ENCODE data around the gene HECTD2. TPM values are rescaled to one million over a fixed set of nuclear protein-coding genes. Genes with fewer than 3 reads are reported as not detected.

The HECTD2 gene
- total and polyA plus RNA-seq, 2 of the 8 experiments (the other 6 are each of a cell fraction or from before 2014, with no cell fraction given), result 5.7 to 11.9 TPM

DNA sequence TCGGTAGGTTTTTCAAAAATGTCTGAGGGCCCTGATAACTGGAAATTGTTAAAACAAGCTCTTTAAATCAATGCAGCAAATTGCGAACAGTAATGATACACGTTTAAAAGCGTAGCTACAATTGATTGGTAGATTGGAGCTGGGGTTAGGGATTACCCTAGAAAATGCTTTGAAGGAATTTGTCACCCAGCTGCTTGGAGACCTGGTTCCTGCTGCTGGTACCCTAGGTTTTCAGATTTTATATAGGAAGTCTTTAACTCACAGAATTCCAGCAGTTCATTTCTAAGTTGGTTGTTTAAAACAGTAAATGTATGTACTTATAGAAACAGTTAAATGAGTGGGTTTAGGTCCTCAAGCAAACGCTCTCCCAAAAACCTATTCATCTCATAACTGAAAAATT, 1.5 kb downstream of the HECTD2 start:
- H4K8ac ChIP-seq (ENCODE audit: extremely low read depth, insufficient read depth, low read length), result no peak overlapping the region
- H3K9me3 ChIP-seq (ENCODE audit: insufficient read depth in 2 of 2, low read depth in 1 of 2, low read length in 1 of 2), result no peaks in the 10 kb centered on the region
- no peak overlapping the region for H3K14ac ChIP-seq (ENCODE audit: insufficient read length)
- FAIRE-seq (no peak), DNase-seq (ENCODE audit: low read depth in 1 of 2, low spot score in 2 of 2) (no peak)
- no peak overlapping the region for H2BK15ac ChIP-seq (ENCODE audit: low read length)
- H3K23me2 ChIP-seq (ENCODE audit: low read depth, low read length), result peaks cover 13% of the 10 kb centered on the region; the same call in 1 of the 2 replicates
- H3K27ac ChIP-seq (ENCODE audit: low read depth, low read length), result no peak overlapping the region
- H3K18ac ChIP-seq (ENCODE audit: extremely low read depth, low read length), result no peak overlapping the region
- POLR2A ChIA-PET (ENCODE audit: partially characterized antibody), result interaction anchor here (0.6 to 0.7 kb wide), 2 partner anchors 32 to 168 kb away, joined by 3 read pairs; no protein-coding TSS in a partner anchor
- CTCF ChIA-PET (ENCODE audit: partially characterized antibody), result interaction anchor here (0.8 to 1.1 kb wide), 3 partner anchors 20 to 282 kb away, joined by 3 to 8 read pairs (median 4); no protein-coding TSS in a partner anchor
- H2AK5ac ChIP-seq (ENCODE audit: low read depth, low read length), result no peak overlapping the region
- H3K79me1 ChIP-seq (ENCODE audit: low read depth, low read length), result no peaks in the 10 kb centered on the region
- peaks cover 0 to 4% (median 2%) of the 10 kb centered on the region in 4 experiments; a peak in 3 of 7 replicates for H3K4me1 ChIP-seq (replicated peaks in 1 of 4; ENCODE audit: control insufficient read depth in 3 of 4, insufficient read depth in 4 of 4, low read length in 3 of 4)
- H3K4ac ChIP-seq (replicated peaks; ENCODE audit: insufficient read length, low read depth, low read length), result no peak overlapping the region
- no peak overlapping the region for H2AFZ ChIP-seq (ENCODE audit: low read length)
- no peak overlapping the region; a peak in 2 of 4 replicates for H3K4me2 ChIP-seq (ENCODE audit: insufficient read depth in 1 of 2, low read depth in 2 of 2, low read length in 2 of 2)
- no peak overlapping the region for H4K91ac ChIP-seq (replicated peaks; ENCODE audit: insufficient read length, low read length)
- H3K56ac ChIP-seq (replicated peaks; ENCODE audit: insufficient read length, low read depth, low read length), result no peak overlapping the region
- H2BK120ac ChIP-seq (replicated peaks; ENCODE audit: low read depth, low read length), result no peak overlapping the region
- H3K36me3 ChIP-seq (ENCODE audit: control insufficient read depth in 2 of 4, insufficient read depth in 4 of 4, low read length in 3 of 4), result no peaks in the 10 kb centered on the region
- H3K79me2 ChIP-seq (ENCODE audit: control insufficient read depth in 1 of 2, insufficient read depth in 2 of 2, low read length in 2 of 2), result peaks cover 0 to 45% of the 10 kb centered on the region in 2 experiments; a peak in 2 of 4 replicates
- 78% methylated on average over 5 of the region's 5 CpGs; no CpG with 5 or more reads in 1 of the 2 experiments for WGBS, 2 experiments (ENCODE audit: extremely low coverage in 1 of 2, insufficient coverage in 1 of 2, insufficient read length in 1 of 2, insufficient replicate concordance in 2 of 2, low coverage in 1 of 2, low lambda C conversion rate in 2 of 2, missing lambda C conversion rate in 1 of 2)
- no peak overlapping the region for H2BK20ac ChIP-seq (ENCODE audit: low read length)
- H3K23ac ChIP-seq (ENCODE audit: insufficient read length), result no peak overlapping the region
- no peak overlapping the region for H2BK5ac ChIP-seq (ENCODE audit: low read depth, low read length)
- no peak overlapping the region for H4K5ac ChIP-seq (ENCODE audit: insufficient read length, low read depth, low read length)
- H2BK12ac ChIP-seq (ENCODE audit: low read depth, low read length), result no peak overlapping the region
- H4K20me1 ChIP-seq (replicated peaks in 1 of 2; ENCODE audit: control insufficient read depth in 1 of 2, insufficient read depth in 2 of 2, low read length in 2 of 2), result peaks cover 0 to 4% of the 10 kb centered on the region in 2 experiments
- TF ChIP-seq NANOG (IDR thresholded peaks at IDR 0.05; ENCODE audit: insufficient read depth, low read depth, low read length, poor library complexity, severe bottlenecking) (no peak), JUND (IDR thresholded peaks at IDR 0.05; ENCODE audit: low read length) (no peak), SP4 (IDR thresholded peaks at IDR 0.05; ENCODE audit: low read length) (no peak), GABPA (IDR thresholded peaks at IDR 0.05; ENCODE audit: borderline replicate concordance, insufficient read depth, low read length) (no peak)
- H3K9ac ChIP-seq (replicated peaks in 1 of 4; ENCODE audit: extremely low read depth in 1 of 4, low read depth in 3 of 4, low read length in 3 of 4), result no peak overlapping the region
- peak overlapping the region in 1 of 4 experiments; percentile 77; a peak in 1 of 8 replicates for H3K4me3 ChIP-seq (ENCODE audit: extremely low read depth in 1 of 4, insufficient read depth in 2 of 4, low read depth in 3 of 4, low read length in 4 of 4)
- H3K27me3 ChIP-seq (replicated peaks in 1 of 4; ENCODE audit: control insufficient read depth in 3 of 4, extremely low read depth in 1 of 4, insufficient read depth in 3 of 4, low read length in 3 of 4), result no peaks in the 10 kb centered on the region; a peak in 1 of 7 replicates

All from H1 (cell line).